Tibial nerve (tissue), 4 donors: Measurements from ENCODE around the gene LGR6.

ENCODE experiments used
- EP300 ChIP-seq, 2 donors: sonication (generic); formaldehyde crosslinking; IDR thresholded peaks; one replicate each; pipeline ENCODE4 v1.6.1; 2017; ENCODE audit warnings: antibody characterized with exemption in 2 of 2, mild to moderate bottlenecking in 1 of 2
- TF ChIP-seq, protein P1 (sequence below), 5 experiments: fragments of 200-600 bp in 3 of 5; fragments of 450-650 bp in 2 of 5; sonication (generic) in 3 of 5; IDR thresholded peaks; one replicate each; pipeline ENCODE4 v1.5.1; 2016 to 2019; ENCODE audit warnings: antibody characterized with exemption in 5 of 5, mild to moderate bottlenecking in 3 of 5, moderate library complexity in 2 of 5

DNA sequence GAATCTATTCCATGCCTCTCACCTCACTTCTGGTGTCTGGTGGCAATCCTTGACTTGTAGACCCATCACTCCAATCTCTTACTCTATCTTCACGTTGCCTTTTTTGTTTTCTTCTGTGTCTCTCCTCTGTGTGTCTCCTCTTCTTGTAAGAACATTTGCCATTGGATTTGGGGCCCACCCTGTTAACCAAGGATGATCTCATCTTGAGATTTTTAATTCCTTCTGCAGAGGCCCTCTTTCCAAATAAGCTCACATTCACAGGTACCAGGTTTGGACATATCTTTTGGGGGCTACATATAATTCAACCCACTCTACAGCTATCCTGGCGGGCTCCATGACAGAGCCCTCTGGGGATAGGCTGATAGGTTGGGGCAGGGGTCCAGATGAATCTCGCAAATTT, 92.3 kb downstream of the LGR6 start:
- TF ChIP-seq, protein P1, sequence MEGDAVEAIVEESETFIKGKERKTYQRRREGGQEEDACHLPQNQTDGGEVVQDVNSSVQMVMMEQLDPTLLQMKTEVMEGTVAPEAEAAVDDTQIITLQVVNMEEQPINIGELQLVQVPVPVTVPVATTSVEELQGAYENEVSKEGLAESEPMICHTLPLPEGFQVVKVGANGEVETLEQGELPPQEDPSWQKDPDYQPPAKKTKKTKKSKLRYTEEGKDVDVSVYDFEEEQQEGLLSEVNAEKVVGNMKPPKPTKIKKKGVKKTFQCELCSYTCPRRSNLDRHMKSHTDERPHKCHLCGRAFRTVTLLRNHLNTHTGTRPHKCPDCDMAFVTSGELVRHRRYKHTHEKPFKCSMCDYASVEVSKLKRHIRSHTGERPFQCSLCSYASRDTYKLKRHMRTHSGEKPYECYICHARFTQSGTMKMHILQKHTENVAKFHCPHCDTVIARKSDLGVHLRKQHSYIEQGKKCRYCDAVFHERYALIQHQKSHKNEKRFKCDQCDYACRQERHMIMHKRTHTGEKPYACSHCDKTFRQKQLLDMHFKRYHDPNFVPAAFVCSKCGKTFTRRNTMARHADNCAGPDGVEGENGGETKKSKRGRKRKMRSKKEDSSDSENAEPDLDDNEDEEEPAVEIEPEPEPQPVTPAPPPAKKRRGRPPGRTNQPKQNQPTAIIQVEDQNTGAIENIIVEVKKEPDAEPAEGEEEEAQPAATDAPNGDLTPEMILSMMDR (IDR thresholded peaks at IDR 0.05) = no peak
- no peak for TF ChIP-seq EP300 (IDR thresholded peaks at IDR 0.05)
